HCT116 (cell line): ENCODE results near the gene CTNNA1. TPM values are rescaled to one million over a fixed set of nuclear protein-coding genes. Genes with fewer than 3 reads are reported as not detected.

Experiments
- ATAC-seq: fragments of 200-7000 bp; cut with Tn5 transposase; 2 replicates; pipeline ENCODE4 v1.9.1; 2020; ENCODE audit warnings: mild to moderate bottlenecking, moderate library complexity
- BruUV-seq: library from RNA; stranded (reverse); fragments of 400-500 nt; replicated peaks from 2 replicates; lab custom pipeline; 2021; lab: Mats Ljungman, UMichigan
- CTCF ChIA-PET: fragments of 300-600 bp; sonication (Branson Sonifier 250); formaldehyde crosslinking; loops from one replicate; lab custom pipeline; 2021; ENCODE audit warnings: antibody characterized with exemption; lab: Charles Lee
- POLR2A ChIA-PET: fragments of 300-600, 350-600 bp; sonication (Branson Sonifier 250); formaldehyde crosslinking; loops from one replicate; lab custom pipeline; 2021; ENCODE audit warnings: antibody characterized with exemption; lab: Charles Lee
- RAD21 ChIA-PET, 2 experiments: fragments of 300-600 bp; sonication (Branson Sonifier 250); formaldehyde crosslinking; loops; one replicate each; lab custom pipeline; 2023; ENCODE audit warnings: low total read pairs in 2 of 2; ENCODE audit not compliant: uncharacterized antibody in 2 of 2, unreplicated experiment in 2 of 2, low non-redundant PET in 1 of 2; lab: Charles Lee
- DNase-seq: peaks from one replicate; pipeline ENCODE4 v3.0.0-alpha.2; 2010; ENCODE audit warnings: low read depth, low spot score
- H2AFZ ChIP-seq: fragments of 200-600 bp; shearing (Covaris generic), sonication (generic); 2 replicates; pipeline ENCODE4 v1.6.1; 2017; ENCODE audit warnings: low read depth, mixed run types, mixed read lengths, antibody characterized with exemption, low read length; ENCODE audit not compliant: poor library complexity, severe bottlenecking
- H3K27ac ChIP-seq: 2 replicates; pipeline ENCODE4 v1.5.1; 2012; ENCODE audit warnings: low read depth, low read length
- H3K27me3 ChIP-seq: fragments of 200-600 bp; sonication (generic); 2 replicates; pipeline ENCODE4 v1.6.1; 2016; ENCODE audit warnings: mixed run types, low read length, mixed read lengths; ENCODE audit not compliant: insufficient read depth
- H3K36me3 ChIP-seq, 2 experiments: fragments of 200-500 bp in 1 of 2; fragments of 200-600 bp in 1 of 2; sonication (Bioruptor generic) in 1 of 2; sonication (generic) in 1 of 2; 2 replicates each; pipeline versions ENCODE4 v1.5.1 to v1.6.1; 2014 to 2016; ENCODE audit warnings: low read length in 2 of 2, inconsistent platforms in 1 of 2, mixed read lengths in 1 of 2, mixed run types in 1 of 2; ENCODE audit not compliant: insufficient read depth in 2 of 2, control insufficient read depth in 1 of 2
- H3K4me1 ChIP-seq, 2 experiments: fragments of 200-600 bp in 1 of 2; sonication (generic) in 1 of 2; 2 replicates each; pipeline versions ENCODE4 v1.5.1 to v1.6.1; 2012 to 2017; ENCODE audit warnings: low read length in 2 of 2, inconsistent platforms in 1 of 2, mild to moderate bottlenecking in 1 of 2, mixed read lengths in 1 of 2, mixed run types in 1 of 2, moderate library complexity in 1 of 2; ENCODE audit not compliant: insufficient read depth in 2 of 2, control insufficient read depth in 1 of 2
- H3K4me2 ChIP-seq: fragments of 200-600 bp; sonication (generic); 2 replicates; pipeline ENCODE4 v1.6.1; 2017; ENCODE audit warnings: mixed run types, low read length, mixed read lengths
- H3K4me3 ChIP-seq, 2 experiments: fragments of 200-600 bp in 1 of 2; sonication (generic) in 1 of 2; replicated peaks in 1 of 2; 2 replicates each; pipeline ENCODE4 v1.5.1; 2011 to 2016; ENCODE audit warnings: low read length in 2 of 2, control low read depth in 1 of 2, low read depth in 1 of 2, mild to moderate bottlenecking in 1 of 2, mixed read lengths in 1 of 2, mixed run types in 1 of 2
- H3K79me2 ChIP-seq: fragments of 200-600 bp; sonication (generic); 2 replicates; pipeline ENCODE4 v1.6.1; 2017; ENCODE audit warnings: mild to moderate bottlenecking, mixed run types, low read length, moderate library complexity, mixed read lengths; ENCODE audit not compliant: insufficient read depth
- H3K9ac ChIP-seq: fragments of 200-600 bp; sonication (generic); 2 replicates; pipeline ENCODE4 v1.6.1; 2016; ENCODE audit warnings: low read length, mixed read lengths
- H3K9me2 ChIP-seq: fragments of 200-600 bp; sonication (generic), shearing (Covaris generic); 2 replicates; pipeline ENCODE4 v1.6.1; 2017; ENCODE audit warnings: mixed run types, mild to moderate bottlenecking, moderate library complexity; ENCODE audit not compliant: insufficient read depth
- H3K9me3 ChIP-seq, 2 experiments: fragments of 200-500 bp in 1 of 2; fragments of 200-600 bp in 1 of 2; sonication (Bioruptor generic) in 1 of 2; sonication (generic) in 1 of 2; 2 replicates each; pipeline ENCODE4 v1.6.1; 2014 to 2017; ENCODE audit warnings: low read length in 2 of 2, mixed read lengths in 2 of 2, inconsistent platforms in 1 of 2, low read depth in 1 of 2, mild to moderate bottlenecking in 1 of 2, mixed run types in 1 of 2, moderate library complexity in 1 of 2; ENCODE audit not compliant: control insufficient read depth in 1 of 2, insufficient read depth in 1 of 2
- H4K20me1 ChIP-seq: fragments of 200-600 bp; sonication (generic), shearing (Covaris generic); 2 replicates; pipeline ENCODE4 v1.6.1; 2017; ENCODE audit warnings: mixed run types, mild to moderate bottlenecking, moderate library complexity; ENCODE audit not compliant: insufficient read depth
- CBX3 ChIP-seq: IDR thresholded peaks from 2 replicates; pipeline ENCODE4 v1.6.1; 2012; ENCODE audit warnings: low read depth
- CEBPB ChIP-seq: IDR thresholded peaks from 2 replicates; pipeline ENCODE4 v1.6.1; 2012; ENCODE audit warnings: low read depth
- CTCF ChIP-seq, 3 experiments: fragments of 200-600 bp in 1 of 3; sonication (generic) in 1 of 3; IDR thresholded peaks in 2 of 3; conservative IDR thresholded peaks in 1 of 3; 2 replicates each; pipeline ENCODE4 v1.5.1; 2012 to 2017; ENCODE audit warnings: low read depth in 2 of 3, low read length in 2 of 3, antibody characterized with exemption in 1 of 3, borderline replicate concordance in 1 of 3, control low read depth in 1 of 3, mild to moderate bottlenecking in 1 of 3, mixed read lengths in 1 of 3, mixed run types in 1 of 3, moderate library complexity in 1 of 3; ENCODE audit not compliant: insufficient read depth in 1 of 3
- EZH2 ChIP-seq: fragments of 200-600 bp; sonication (generic); IDR thresholded peaks from 2 replicates; pipeline ENCODE4 v1.6.1; 2017; ENCODE audit warnings: antibody characterized with exemption, mixed run types
- EZH2phosphoT487 ChIP-seq: fragments of 200-600 bp; IDR thresholded peaks from 2 replicates; pipeline ENCODE4 v1.6.1; 2018; ENCODE audit warnings: antibody characterized with exemption, borderline replicate concordance
- FOSL1 ChIP-seq: IDR thresholded peaks from 2 replicates; pipeline ENCODE4 v1.6.1; 2012; ENCODE audit warnings: low read depth
- JUND ChIP-seq: IDR thresholded peaks from 2 replicates; pipeline ENCODE4 v1.6.1; 2012
- POLR2A ChIP-seq: IDR thresholded peaks from 2 replicates; pipeline ENCODE4 v1.7.0; 2011; ENCODE audit warnings: borderline replicate concordance; ENCODE audit not compliant: insufficient read depth, insufficient read length; ENCODE audit errors: extremely low read depth
- POLR2AphosphoS5 ChIP-seq: IDR thresholded peaks from 2 replicates; pipeline ENCODE4 v1.6.1; 2011; ENCODE audit warnings: mild to moderate bottlenecking, low read depth, low read length, moderate library complexity
- RAD21 ChIP-seq: IDR thresholded peaks from 2 replicates; pipeline ENCODE4 v1.6.1; 2012; ENCODE audit warnings: low read depth, mild to moderate bottlenecking
- REST ChIP-seq: IDR thresholded peaks from 2 replicates; pipeline ENCODE4 v1.6.1; 2012; ENCODE audit warnings: low read depth
- SIN3A ChIP-seq: IDR thresholded peaks from 2 replicates; pipeline ENCODE4 v1.6.1; 2012; ENCODE audit warnings: low read depth
- SP1 ChIP-seq: IDR thresholded peaks from 2 replicates; pipeline ENCODE4 v1.6.1; 2012; ENCODE audit warnings: low read depth
- SRF ChIP-seq: IDR thresholded peaks from 2 replicates; pipeline ENCODE4 v1.6.1; 2012; ENCODE audit warnings: low read depth
- TCF7L2 ChIP-seq: IDR thresholded peaks from 2 replicates; pipeline ENCODE4 v1.7.0; 2011; ENCODE audit warnings: borderline replicate concordance, inconsistent platforms; ENCODE audit not compliant: insufficient read depth, insufficient read length; ENCODE audit errors: extremely low read depth
- YY1 ChIP-seq: IDR thresholded peaks from 2 replicates; pipeline ENCODE4 v1.6.1; 2011; ENCODE audit warnings: low read length, low read depth, moderate library complexity, mild to moderate bottlenecking; ENCODE audit not compliant: insufficient replicate concordance; ENCODE audit errors: extremely low read depth
- ZBTB33 ChIP-seq: IDR thresholded peaks from 2 replicates; pipeline ENCODE4 v1.6.1; 2011; ENCODE audit warnings: mild to moderate bottlenecking, low read length, moderate library complexity; ENCODE audit not compliant: insufficient replicate concordance; ENCODE audit errors: extremely low read depth
- ZFX ChIP-seq: fragments of 450-650 bp; IDR thresholded peaks from 2 replicates; pipeline ENCODE4 v1.6.1; 2017
- ZNF274 ChIP-seq: fragments of 200-500 bp; sonication (Bioruptor generic); IDR thresholded peaks from 2 replicates; pipeline ENCODE4 v1.6.1; 2014; ENCODE audit warnings: mild to moderate bottlenecking, low read depth, low read length, inconsistent platforms
- intact Hi-C: fragments of 100-400 bp; cut with micrococcal nuclease; formaldehyde crosslinking; loops from 2 replicates; pipeline ENCODE4 v1.10.0; 2022
- total RNA-seq: library from RNA; stranded (reverse); gene quantifications from one replicate; pipeline ENCODE4 v1.2.1, GENCODE V29; 2021; ENCODE audit not compliant: unreplicated experiment

The CTNNA1 gene
- total RNA-seq, 1 experiment from 2014 or later = 313 TPM

- no peak for TF ChIP-seq EZH2phosphoT487
- TF ChIP-seq CTCF (IDR thresholded peaks at IDR 0.05 in 2 of 3, conservative IDR thresholded peaks at IDR 0.05 in 1 of 3; ENCODE audit: borderline replicate concordance in 1 of 3, insufficient read depth in 1 of 3, low read depth in 2 of 3, low read length in 2 of 3) = no peak
- TF ChIP-seq RAD21 = no peak
- TF ChIP-seq SRF = no peak
- TF ChIP-seq EZH2 = no peak
Observed at GRCh38 chr5:138867011-138867410, 113.8 kb downstream of the CTNNA1 start (continued).

GRCh38 chr5:138869038-138869437, 115.8 kb downstream of the CTNNA1 start:
- ChIA-PET CTCF (no interaction called here), POLR2A (no interaction called here), RAD21 (no interaction called here)
- intact Hi-C loops = no loop called here
- Histone ChIP-seq H3K9me2 (no peaks in the 10 kb centered on the region), H3K4me1 (peaks cover 13 to 15% of the 10 kb centered on the region in 2 experiments), H3K4me3 (no peak overlapping the region), H3K9me3 (no peaks in the 10 kb centered on the region), H3K9ac (no peak overlapping the region), H2AFZ (no peak overlapping the region), H3K36me3 (0 out of 4 replicates have a peak, but pooled peaks cover 0 to 3% of the 10 kb centered on the region in 2 experiments), H3K27me3 (no peaks in the 10 kb centered on the region), H3K79me2 (peaks cover 79% of the 10 kb centered on the region), H4K20me1 (peaks cover 9% of the 10 kb centered on the region; the same call in 1 of the 2 replicates), H3K27ac (no peak overlapping the region), H3K4me2 (no peak overlapping the region)
- TF ChIP-seq POLR2A (no peak), REST (no peak), SRF (no peak), ZNF274 (no peak), TCF7L2 (no peak), EZH2 (no peak), EZH2phosphoT487 (no peak), FOSL1 (no peak), SP1 (no peak), CBX3 (no peak), YY1 (no peak), ZBTB33 (no peak), ZFX (no peak), CEBPB (no peak), JUND (no peak), POLR2AphosphoS5 (no peak), SIN3A (no peak)
- ATAC-seq (no peak), DNase-seq (no peak)
- BruUV-seq = no TSS peak
